ENCODE measurements around the gene ZNF407. TPM values are rescaled to one million over a fixed set of nuclear protein-coding genes. Genes with fewer than 3 reads are reported as not detected.
"Not testable (repeated sequence)": the region's sequence is repeated elsewhere in the genome, so short reads cannot be mapped to it uniquely, and the experiment has no call there.

ZNF407 gene
- total RNA-seq, 1 donor from 2014 or later = 13.2 TPM

GRCh38 chr18:74967979-74968378, 370.3 kb downstream of the ZNF407 start:
- no peaks in the 10 kb centered on the region for H3K27me3 Mint-ChIP-seq (ENCODE audit: low read depth)
- H3K4me3 Mint-ChIP-seq = no peak overlapping the region
- H3K27ac Mint-ChIP-seq (ENCODE audit: unreplicated experiment) = no peak overlapping the region
- peaks cover 20% of the 10 kb centered on the region for H3K9me3 Mint-ChIP-seq
- peaks cover 14% of the 10 kb centered on the region for H3K4me1 Mint-ChIP-seq
- H3K36me3 Mint-ChIP-seq (ENCODE audit: low read depth) = peaks cover 14% of the 10 kb centered on the region
- DNase-seq (ENCODE audit: low read depth, low spot score) = no peak
- TF ChIP-seq CTCF (conservative IDR thresholded peaks at IDR 0.05) = no peak

GRCh38 chr18:74971358-74971757, 373.7 kb downstream of the ZNF407 start:
- H3K36me3 Mint-ChIP-seq (ENCODE audit: low read depth); H3K27me3 Mint-ChIP-seq (ENCODE audit: low read depth): not testable (repeated sequence)

GRCh38 chr18:74971776-74972175, 374.1 kb downstream of the ZNF407 start:
- not testable (repeated sequence) for H3K4me1 Mint-ChIP-seq; H3K27ac Mint-ChIP-seq (ENCODE audit: unreplicated experiment); DNase-seq (ENCODE audit: low read depth, low spot score); H3K27me3 Mint-ChIP-seq (ENCODE audit: low read depth); H3K36me3 Mint-ChIP-seq (ENCODE audit: low read depth); H3K4me3 Mint-ChIP-seq; H3K9me3 Mint-ChIP-seq

More at GRCh38 chr18:74971358-74971757, 373.7 kb downstream of the ZNF407 start:
- not testable (repeated sequence) for H3K4me3 Mint-ChIP-seq; H3K27ac Mint-ChIP-seq (ENCODE audit: unreplicated experiment); H3K9me3 Mint-ChIP-seq; DNase-seq (ENCODE audit: low read depth, low spot score); H3K4me1 Mint-ChIP-seq

GRCh38 chr18:74972354-74972753, 374.7 kb downstream of the ZNF407 start:
- Mint-ChIP-seq H3K27ac (ENCODE audit: unreplicated experiment) (no peak overlapping the region), H3K4me3 (no peak overlapping the region), H3K36me3 (ENCODE audit: low read depth) (peaks cover 6% of the 10 kb centered on the region), H3K4me1 (peaks cover 10% of the 10 kb centered on the region), H3K9me3 (peaks cover 6% of the 10 kb centered on the region), H3K27me3 (ENCODE audit: low read depth) (no peaks in the 10 kb centered on the region)
- no peak for DNase-seq (ENCODE audit: low read depth, low spot score)
- no peak for TF ChIP-seq CTCF (conservative IDR thresholded peaks at IDR 0.05)

- TF ChIP-seq CTCF (conservative IDR thresholded peaks at IDR 0.05) = no peak
- Mint-ChIP-seq H3K4me1 (no peaks in the 10 kb centered on the region), H3K27me3 (ENCODE audit: low read depth) (no peaks in the 10 kb centered on the region), H3K36me3 (ENCODE audit: low read depth) (no peaks in the 10 kb centered on the region), H3K4me3 (no peak overlapping the region), H3K9me3 (peaks cover 4% of the 10 kb centered on the region), H3K27ac (ENCODE audit: unreplicated experiment) (no peak overlapping the region)
- DNase-seq (ENCODE audit: low read depth, low spot score) = no peak
Measured at GRCh38 chr18:74975001-74975400, 377.3 kb downstream of the ZNF407 start.

GRCh38 chr18:74976331-74976909, 378.8 kb downstream of the ZNF407 start:
- Mint-ChIP-seq H3K4me3 (no peak overlapping the region), H3K27me3 (ENCODE audit: low read depth) (no peaks in the 10 kb centered on the region), H3K27ac (ENCODE audit: unreplicated experiment) (no peak overlapping the region), H3K36me3 (ENCODE audit: low read depth) (no peaks in the 10 kb centered on the region), H3K4me1 (no peaks in the 10 kb centered on the region), H3K9me3 (peaks cover 4% of the 10 kb centered on the region)
- no peak for DNase-seq (ENCODE audit: low read depth, low spot score)
- no peak for TF ChIP-seq CTCF (conservative IDR thresholded peaks at IDR 0.05)

All from neural crest cell (in vitro differentiated cells).